ENCODE data around the gene MCF2L. TPM values are rescaled to one million over a fixed set of nuclear protein-coding genes. Genes with fewer than 3 reads are reported as not detected.

The MCF2L gene
- total RNA-seq, 4 donors from 2014 or later, result 18.3 to 52.6 (median 29.9) TPM

DNA sequence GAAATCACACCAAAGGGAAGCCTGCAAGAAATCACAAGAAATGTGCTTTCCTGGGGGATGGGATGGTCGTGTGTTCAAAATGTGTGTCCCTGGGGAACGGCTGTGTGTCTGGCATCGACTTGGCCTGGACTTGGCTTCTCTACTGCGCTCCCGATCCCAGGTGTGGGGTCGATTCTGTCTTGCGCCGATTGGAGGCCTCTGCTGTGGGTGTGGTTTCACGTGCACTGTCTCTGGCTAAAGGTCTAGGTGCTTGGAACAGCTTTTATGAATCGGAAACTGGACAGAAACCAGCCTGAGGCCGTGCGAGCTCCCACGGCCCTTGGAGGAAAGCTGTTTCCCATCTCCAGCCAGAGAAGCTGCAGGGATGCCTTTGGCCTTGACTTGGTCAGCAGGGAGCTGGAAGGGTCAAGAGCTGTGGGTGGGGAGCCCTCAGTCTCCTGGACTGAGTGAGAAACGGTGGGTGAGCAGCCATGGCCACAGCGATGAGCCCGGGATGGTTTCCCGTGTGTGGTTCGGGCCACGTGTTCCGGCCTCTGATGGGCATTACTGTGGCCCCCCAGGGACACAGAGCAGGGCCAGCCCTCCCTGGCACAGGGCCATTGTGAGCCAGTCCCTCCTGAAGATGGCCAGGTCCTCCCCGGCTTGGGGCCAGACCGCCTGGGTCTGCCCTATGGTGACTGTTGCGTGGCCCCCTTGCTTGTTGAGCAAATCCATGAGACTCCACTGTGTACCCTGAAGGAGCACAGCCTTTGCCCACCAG is 29.7 kb downstream of the MCF2L start:
- Histone ChIP-seq H3K36me3 (no peaks in the 10 kb centered on the region), H3K4me1 (peaks cover 0 to 14% (median 0%) of the 10 kb centered on the region in 3 donors), H3K4me3 (no peak overlapping the region), H3K27ac (no peak overlapping the region), H3K9me3 (no peaks in the 10 kb centered on the region), H3K27me3 (peaks cover 65% of the 10 kb centered on the region)
- no peak for ATAC-seq
- no CpG with 5 or more reads among the region's 23 CpGs for WGBS, 2 donors (ENCODE audit: low coverage in 1 of 2)
- TF ChIP-seq POLR2A (IDR thresholded peaks at IDR 0.05), result no peak
- TF ChIP-seq, protein P1, sequence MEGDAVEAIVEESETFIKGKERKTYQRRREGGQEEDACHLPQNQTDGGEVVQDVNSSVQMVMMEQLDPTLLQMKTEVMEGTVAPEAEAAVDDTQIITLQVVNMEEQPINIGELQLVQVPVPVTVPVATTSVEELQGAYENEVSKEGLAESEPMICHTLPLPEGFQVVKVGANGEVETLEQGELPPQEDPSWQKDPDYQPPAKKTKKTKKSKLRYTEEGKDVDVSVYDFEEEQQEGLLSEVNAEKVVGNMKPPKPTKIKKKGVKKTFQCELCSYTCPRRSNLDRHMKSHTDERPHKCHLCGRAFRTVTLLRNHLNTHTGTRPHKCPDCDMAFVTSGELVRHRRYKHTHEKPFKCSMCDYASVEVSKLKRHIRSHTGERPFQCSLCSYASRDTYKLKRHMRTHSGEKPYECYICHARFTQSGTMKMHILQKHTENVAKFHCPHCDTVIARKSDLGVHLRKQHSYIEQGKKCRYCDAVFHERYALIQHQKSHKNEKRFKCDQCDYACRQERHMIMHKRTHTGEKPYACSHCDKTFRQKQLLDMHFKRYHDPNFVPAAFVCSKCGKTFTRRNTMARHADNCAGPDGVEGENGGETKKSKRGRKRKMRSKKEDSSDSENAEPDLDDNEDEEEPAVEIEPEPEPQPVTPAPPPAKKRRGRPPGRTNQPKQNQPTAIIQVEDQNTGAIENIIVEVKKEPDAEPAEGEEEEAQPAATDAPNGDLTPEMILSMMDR (IDR thresholded peaks at IDR 0.05), result no peak

DNA sequence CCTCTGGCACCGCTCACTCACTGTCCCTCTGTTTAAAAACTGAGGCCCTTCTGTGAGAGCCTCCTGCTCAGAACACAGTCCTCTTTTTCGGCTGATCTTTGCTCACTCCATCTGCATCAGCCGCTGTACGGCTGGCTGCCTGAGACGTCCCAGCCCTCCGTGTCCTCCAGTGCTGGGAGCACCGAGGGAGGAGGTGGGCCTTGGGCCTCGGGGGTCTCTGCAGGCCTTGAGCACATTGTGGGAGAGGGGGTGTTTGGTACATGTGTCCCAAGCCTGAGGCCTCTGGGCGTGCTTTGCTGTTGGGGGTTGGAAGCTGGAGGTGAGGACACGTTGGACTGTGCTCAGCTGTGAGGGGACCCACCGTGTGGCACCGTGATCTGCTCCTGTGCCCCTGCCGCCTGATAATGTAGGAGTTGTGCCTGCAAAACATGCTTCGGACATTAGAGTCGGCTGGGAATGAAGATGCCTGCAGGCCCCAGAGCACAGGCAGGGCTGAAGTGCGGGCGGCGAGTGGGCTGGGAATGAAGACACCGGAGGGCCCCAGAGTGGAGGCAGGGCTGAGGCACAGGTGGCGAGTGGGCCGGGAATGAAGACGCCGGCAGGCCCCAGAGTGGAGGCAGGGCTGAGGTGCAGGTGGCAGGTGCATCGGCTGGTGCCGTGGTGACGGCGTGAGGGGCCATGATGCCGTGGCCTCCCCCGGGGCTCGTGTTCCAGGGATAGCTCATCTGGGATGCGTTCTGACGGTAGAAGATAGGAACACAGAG is 30.6 kb downstream of the MCF2L start:
- WGBS, 2 donors (ENCODE audit: low coverage in 1 of 2), result 91 to 100% methylated on average over 2 to 10 of the region's 32 CpGs
- Histone ChIP-seq H3K9me3 (no peaks in the 10 kb centered on the region), H3K27me3 (peaks cover 57% of the 10 kb centered on the region), H3K36me3 (no peaks in the 10 kb centered on the region), H3K4me1 (peaks cover 0 to 14% (median 0%) of the 10 kb centered on the region in 3 donors), H3K4me3 (no peak overlapping the region), H3K27ac (no peak overlapping the region)
- no peak for TF ChIP-seq POLR2A (IDR thresholded peaks at IDR 0.05)
- no peak for TF ChIP-seq EP300 (IDR thresholded peaks at IDR 0.05)
- TF ChIP-seq POLR2AphosphoS5 (IDR thresholded peaks at IDR 0.05), result no peak
- TF ChIP-seq, protein P1 (IDR thresholded peaks at IDR 0.05), result no peak
- no peak for ATAC-seq

DNA sequence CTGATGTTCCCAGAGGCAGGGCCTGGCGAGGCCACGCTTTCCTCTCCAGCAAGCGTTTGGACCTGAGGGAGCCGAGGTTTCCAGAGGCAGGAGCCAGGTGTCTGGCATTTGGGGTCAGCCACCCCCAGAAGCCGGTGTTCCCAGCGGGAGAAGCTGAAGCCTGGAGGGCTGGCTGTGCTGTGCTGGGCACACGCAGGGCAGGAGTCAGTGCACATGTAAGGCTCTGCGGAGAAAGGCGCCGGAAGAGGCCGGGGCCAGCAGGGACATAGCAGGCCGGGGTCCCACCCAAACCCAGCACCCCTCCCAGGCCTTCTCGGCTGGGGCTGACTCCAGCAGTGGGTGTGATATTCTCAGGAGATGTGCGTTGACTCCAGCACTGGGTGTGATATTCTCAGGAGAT is 31.6 kb downstream of the MCF2L start:
- TF ChIP-seq, protein P1 (IDR thresholded peaks at IDR 0.05), result no peak
- no peak for TF ChIP-seq EP300 (IDR thresholded peaks at IDR 0.05)
- no peak for TF ChIP-seq POLR2AphosphoS5 (IDR thresholded peaks at IDR 0.05)
- no peak for TF ChIP-seq POLR2A (IDR thresholded peaks at IDR 0.05)

DNA sequence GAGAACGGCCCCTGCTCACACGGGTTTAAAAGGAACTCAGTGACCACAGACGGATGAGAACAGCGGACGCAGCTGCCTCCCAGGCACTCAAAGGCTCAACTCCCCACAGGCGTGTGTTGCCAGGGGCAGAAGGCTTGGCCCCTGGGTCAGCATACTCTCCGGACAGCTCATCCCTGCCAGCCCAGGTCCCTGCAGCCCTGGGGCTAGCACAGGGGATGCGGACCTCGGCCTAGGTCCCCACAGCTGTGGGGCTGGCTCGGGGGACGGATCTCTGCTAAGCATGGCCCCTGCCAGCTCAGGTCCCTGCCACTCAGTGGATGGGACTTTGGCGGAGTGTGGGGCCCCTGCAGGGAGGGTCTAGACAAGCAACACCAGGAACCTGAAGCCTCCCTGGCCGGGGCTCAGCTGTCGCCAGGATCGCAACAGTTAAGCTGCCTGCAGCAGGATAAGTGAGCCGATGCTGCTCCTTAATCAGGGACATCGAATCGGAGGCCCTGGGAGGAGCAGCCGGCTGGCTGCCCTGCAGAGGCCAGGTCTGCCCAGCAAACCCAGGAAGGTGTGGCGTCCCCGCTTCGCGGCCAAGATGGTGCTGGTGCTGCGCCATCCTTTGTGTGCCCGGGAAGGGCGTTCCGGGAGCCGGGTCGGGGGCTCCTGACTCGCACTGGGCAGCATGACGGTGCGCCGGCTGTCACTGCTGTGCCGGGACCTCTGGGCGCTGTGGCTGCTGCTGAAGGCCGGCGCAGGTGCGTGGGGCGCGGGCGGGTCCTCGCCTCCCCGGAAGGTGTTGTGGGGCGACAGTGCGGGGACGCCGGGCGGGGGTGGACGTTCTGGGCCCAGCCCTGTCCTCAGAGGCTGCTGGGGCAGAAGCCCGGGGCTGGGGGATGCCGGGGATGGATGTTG is 32.5 kb downstream of the MCF2L start:
- Histone ChIP-seq H3K4me3 (peak overlapping the region in 1 of 2 donors; percentile 28), H3K4me1 (peaks cover 0 to 14% (median 0%) of the 10 kb centered on the region in 3 donors), H3K9me3 (no peaks in the 10 kb centered on the region), H3K36me3 (no peaks in the 10 kb centered on the region), H3K27me3 (peaks cover 55% of the 10 kb centered on the region), H3K27ac (peak overlapping the region in 1 of 4 donors; percentile 1)
- TF ChIP-seq POLR2A (IDR thresholded peaks at IDR 0.05), result no peak
- no peak for TF ChIP-seq EP300 (IDR thresholded peaks at IDR 0.05)
- no peak for TF ChIP-seq POLR2AphosphoS5 (IDR thresholded peaks at IDR 0.05)
- TF ChIP-seq, protein P1 (IDR thresholded peaks at IDR 0.05), result no peak
- WGBS, 2 donors (ENCODE audit: low coverage in 1 of 2), result no CpG with 5 or more reads among the region's 51 CpGs
- no peak for ATAC-seq

More for the DNA sequence above, 31.6 kb downstream of the MCF2L start:
- Histone ChIP-seq H3K36me3 (no peaks in the 10 kb centered on the region), H3K27ac (no peak overlapping the region), H3K4me1 (peaks cover 0 to 14% (median 0%) of the 10 kb centered on the region in 3 donors), H3K27me3 (peaks cover 49% of the 10 kb centered on the region), H3K9me3 (no peaks in the 10 kb centered on the region), H3K4me3 (no peak overlapping the region)
- WGBS, 2 donors (ENCODE audit: low coverage in 1 of 2), result no CpG with 5 or more reads among the region's 14 CpGs
- no peak for ATAC-seq
